ENCODE data around the gene FNBP1L. TPM values are rescaled to one million over a fixed set of nuclear protein-coding genes. Genes with fewer than 3 reads are reported as not detected.

Gene FNBP1L
- total and polyA plus RNA-seq, 9 of the 15 experiments (the other 6 are each of a cell fraction or from before 2014, with no cell fraction given) = 1.4 to 6.9 (median 5.9) TPM

DNA sequence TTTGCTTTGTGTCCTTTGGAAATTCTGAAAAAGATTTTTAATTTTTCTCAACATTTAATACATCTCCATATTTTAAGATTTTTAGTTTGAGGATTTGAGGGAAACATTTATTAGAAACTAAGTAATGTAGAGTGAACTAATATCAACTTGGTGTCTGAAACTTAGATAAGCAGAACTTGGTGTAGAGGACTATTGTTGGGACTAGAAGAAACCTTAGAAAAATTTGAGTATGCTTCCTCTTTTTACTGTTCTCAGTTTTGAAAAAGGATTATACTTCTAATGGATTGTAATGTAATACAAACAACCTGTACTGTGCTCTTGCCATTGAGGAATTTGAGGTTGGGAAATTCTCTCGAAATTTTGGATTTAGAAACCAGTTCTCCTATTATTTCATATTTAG lies 2.4 kb downstream of the FNBP1L start:
- in situ Hi-C loops (cut with MboI) = no loop called here
- WGBS (ENCODE audit: insufficient coverage, low coverage, missing lambda C conversion rate) = 27% methylated on average over 1 of the region's 1 CpG
- Histone ChIP-seq H3K9me3 (replicated peaks; ENCODE audit: control insufficient read depth, insufficient read depth, low read depth, low read length) (no peaks in the 10 kb centered on the region; the same call in 1 of the 2 replicates), H3K27ac (ENCODE audit: extremely low read depth, low read depth, low read length) (no peak overlapping the region), H3K9me1 (ENCODE audit: control insufficient read depth, insufficient read depth, low read length) (no peaks in the 10 kb centered on the region), H4K20me1 (replicated peaks; ENCODE audit: control insufficient read depth, insufficient read depth, low read length) (peaks cover 9% of the 10 kb centered on the region; the same call in 1 of the 2 replicates), H3K36me3 (ENCODE audit: control insufficient read depth, insufficient read depth, low read length) (no peaks in the 10 kb centered on the region), H2AFZ (ENCODE audit: low read depth, low read length) (no peak overlapping the region), H3K4me2 (ENCODE audit: insufficient read depth, low read length) (no peak overlapping the region), H3K4me3 (no peak overlapping the region), H3K4me1 (replicated peaks in 1 of 2; ENCODE audit: control insufficient read depth in 2 of 2, insufficient read depth in 2 of 2, low read length in 2 of 2) (peaks cover 14 to 18% of the 10 kb centered on the region in 2 experiments; a peak in 4 of 5 replicates), H3K27me3 (ENCODE audit: control insufficient read depth in 2 of 2, insufficient read depth in 2 of 2, low read length in 2 of 2) (0 out of 5 replicates have a peak, but pooled peaks cover 0 to 4% of the 10 kb centered on the region in 2 experiments), H3K79me2 (ENCODE audit: control insufficient read depth, insufficient read depth, low read length) (peaks cover 7% of the 10 kb centered on the region), H3K9ac (ENCODE audit: insufficient read depth in 1 of 2, low read depth in 2 of 2, low read length in 2 of 2) (no peak overlapping the region)
- CTCF ChIA-PET (ENCODE audit: low intra/inter-chr PET ratio) = no interaction called here
- POLR2A ChIA-PET = no interaction called here
- TF ChIP-seq HINFP (tag; conservative IDR thresholded peaks at IDR 0.05; ENCODE audit: low read depth) (no peak), ELF2 (CRISPR knock-in tag; IDR thresholded peaks at IDR 0.05) (no peak), DACH1 (IDR thresholded peaks at IDR 0.05; ENCODE audit: partially characterized antibody) (no peak), IRF9 (tag; IDR thresholded peaks at IDR 0.05) (no peak), GABPB1 (CRISPR knock-in tag; IDR thresholded peaks at IDR 0.05) (no peak), ZNF830 (CRISPR knock-in tag; IDR thresholded peaks at IDR 0.05) (no peak), ZNF311 (CRISPR knock-in tag; IDR thresholded peaks at IDR 0.05) (no peak)
- TF ChIP-seq, protein P1, sequence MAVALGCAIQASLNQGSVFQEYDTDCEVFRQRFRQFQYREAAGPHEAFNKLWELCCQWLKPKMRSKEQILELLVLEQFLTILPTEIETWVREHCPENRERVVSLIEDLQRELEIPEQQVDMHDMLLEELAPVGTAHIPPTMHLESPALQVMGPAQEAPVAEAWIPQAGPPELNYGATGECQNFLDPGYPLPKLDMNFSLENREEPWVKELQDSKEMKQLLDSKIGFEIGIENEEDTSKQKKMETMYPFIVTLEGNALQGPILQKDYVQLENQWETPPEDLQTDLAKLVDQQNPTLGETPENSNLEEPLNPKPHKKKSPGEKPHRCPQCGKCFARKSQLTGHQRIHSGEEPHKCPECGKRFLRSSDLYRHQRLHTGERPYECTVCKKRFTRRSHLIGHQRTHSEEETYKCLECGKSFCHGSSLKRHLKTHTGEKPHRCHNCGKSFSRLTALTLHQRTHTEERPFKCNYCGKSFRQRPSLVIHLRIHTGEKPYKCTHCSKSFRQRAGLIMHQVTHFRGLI (CRISPR knock-in tag; IDR thresholded peaks at IDR 0.05) = no peak
- FAIRE-seq = no peak
- intact Hi-C loops (cut with micrococcal nuclease) = no loop called here
- DNase-seq (ENCODE audit: extremely low read depth in 1 of 4, low spot score in 3 of 4) = no peak
- no peak for ATAC-seq
- no TSS peak for BruUV-seq (replicated peaks)
